GM19452 (cell line): ENCODE results near the gene DOK5.

Experiments used
- ATAC-seq: cut with Tn5 transposase; IDR thresholded peaks from one replicate; pipeline ENCODE4 v1.9.1; 2021; ENCODE audit not compliant: unreplicated experiment

Gene DOK5

GRCh38 chr20:54680872-54681619 lies 205.7 kb downstream of the DOK5 start:
- ATAC-seq = no peak

GRCh38 chr20:54681869-54682268 lies 206.5 kb downstream of the DOK5 start:
- ATAC-seq = no peak

GRCh38 chr20:54688476-54688875 lies 213.1 kb downstream of the DOK5 start:
- ATAC-seq = no peak

GRCh38 chr20:54690323-54690722 lies 214.9 kb downstream of the DOK5 start:
- ATAC-seq = no peak

- ATAC-seq = no peak
Measured at GRCh38 chr20:54691327-54691726, 215.9 kb downstream of the DOK5 start.

GRCh38 chr20:54692168-54692887 lies 216.9 kb downstream of the DOK5 start:
- no peak for ATAC-seq

- ATAC-seq = no peak
Measured at GRCh38 chr20:54694516-54694915, 219.1 kb downstream of the DOK5 start.

- ATAC-seq = no peak
Measured at GRCh38 chr20:54698373-54698772, 223.0 kb downstream of the DOK5 start.
